ENCODE results near the gene SEMA4D.

DNA sequence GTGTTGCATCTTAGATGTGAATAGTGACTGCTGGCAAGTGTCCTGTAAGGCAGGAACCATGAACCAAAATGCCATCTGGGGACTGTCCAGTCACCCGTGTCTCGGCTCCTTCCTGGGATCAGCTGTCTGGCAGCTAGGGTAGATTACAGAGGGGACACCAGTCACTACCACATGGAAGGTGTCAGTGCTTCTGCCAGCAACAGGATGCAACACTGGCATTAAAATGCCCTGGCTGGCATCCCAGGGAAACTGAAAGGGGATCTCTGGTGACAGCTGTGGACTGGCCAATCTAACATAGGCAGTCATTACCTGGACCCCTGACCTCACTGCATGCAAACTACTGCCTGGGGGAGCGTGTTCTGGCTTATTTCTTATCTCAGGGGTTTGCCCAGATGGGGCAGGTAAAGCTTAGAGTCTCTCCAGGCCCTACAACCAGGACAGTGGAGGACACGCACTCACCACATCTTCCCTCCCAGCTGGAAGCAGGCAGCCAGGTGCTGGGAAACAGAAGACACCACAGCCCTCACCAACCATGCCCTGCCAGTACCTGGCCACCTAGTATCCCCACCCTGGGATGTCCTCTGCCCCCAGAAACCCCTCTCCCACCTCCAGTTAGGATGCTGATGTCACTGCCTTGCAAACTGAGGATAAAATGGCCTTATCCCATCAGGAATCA, 83.8 kb downstream of the SEMA4D start:
- TF ChIP-seq CTCF (conservative IDR thresholded peaks at IDR 0.05) (no peak), EZH2 (IDR thresholded peaks at IDR 0.05; ENCODE audit: low read depth) (no peak)

Measured in PC-9 (cell line).